ENCODE data around the gene KRT1.

KRT1 gene

GRCh38 chr12:52645120-52645761 is 35.0 kb downstream of the KRT1 start:
- Histone ChIP-seq H3K4me1 (ENCODE audit: control insufficient read depth, insufficient read depth, low read depth, low read length) (no peaks in the 10 kb centered on the region), H3K9me3 (ENCODE audit: control insufficient read depth, low read length) (no peaks in the 10 kb centered on the region), H2BK15ac (ENCODE audit: low read depth, poor library complexity, severe bottlenecking) (no peak overlapping the region), H3K4me3 (ENCODE audit: insufficient read depth in 1 of 2, low read depth in 1 of 2, low read length in 2 of 2) (no peak overlapping the region), H2BK120ac (ENCODE audit: low read depth, low read length) (no peak overlapping the region), H3K9ac (ENCODE audit: low read length) (no peak overlapping the region), H2BK12ac (ENCODE audit: low read length in 2 of 2) (no peak overlapping the region), H2AFZ (ENCODE audit: low read depth, low read length) (no peak overlapping the region), H3K14ac (ENCODE audit: low read length in 2 of 2) (no peak overlapping the region), H3K18ac (ENCODE audit: low read depth in 1 of 2, low read length in 2 of 2) (no peak overlapping the region), H3K79me1 (replicated peaks; ENCODE audit: low read length, poor library complexity, severe bottlenecking) (no peaks in the 10 kb centered on the region), H4K8ac (ENCODE audit: low read length) (no peak overlapping the region), H2AK5ac (ENCODE audit: low read length, severe bottlenecking) (no peak overlapping the region), H3K23ac (ENCODE audit: low read length in 2 of 2) (no peak overlapping the region), H4K91ac (ENCODE audit: low read length) (no peak overlapping the region), H3K4me2 (ENCODE audit: low read length, poor library complexity, severe bottlenecking) (no peak overlapping the region), H3K27me3 (ENCODE audit: control insufficient read depth in 1 of 2, insufficient read depth in 1 of 2, low read length in 2 of 2) (peaks cover 22 to 90% of the 10 kb centered on the region in 2 experiments), H3K27ac (ENCODE audit: low read length, poor library complexity, severe bottlenecking) (no peak overlapping the region), H3K36me3 (ENCODE audit: control insufficient read depth in 1 of 2, insufficient read depth in 2 of 2, low read depth in 1 of 2, low read length in 2 of 2) (no peaks in the 10 kb centered on the region), H2BK5ac (ENCODE audit: low read depth, low read length, poor library complexity, severe bottlenecking) (no peak overlapping the region), H3K4ac (ENCODE audit: low read depth in 1 of 2, low read length in 2 of 2) (no peak overlapping the region)
- no peak for DNase-seq
- 54% methylated on average over 7 of the region's 7 CpGs for whole genome bisulfite sequencing

- Histone ChIP-seq H2BK120ac (ENCODE audit: low read depth, low read length) (no peak overlapping the region), H2BK12ac (ENCODE audit: low read length in 2 of 2) (no peak overlapping the region), H3K23ac (ENCODE audit: low read length in 2 of 2) (no peak overlapping the region), H3K9me3 (ENCODE audit: control insufficient read depth, low read length) (no peaks in the 10 kb centered on the region), H2BK5ac (ENCODE audit: low read depth, low read length, poor library complexity, severe bottlenecking) (no peak overlapping the region), H3K14ac (ENCODE audit: low read length in 2 of 2) (no peak overlapping the region), H3K27me3 (ENCODE audit: control insufficient read depth in 1 of 2, insufficient read depth in 1 of 2, low read length in 2 of 2) (peaks cover 22 to 84% of the 10 kb centered on the region in 2 experiments), H4K91ac (ENCODE audit: low read length) (no peak overlapping the region), H3K4me1 (ENCODE audit: control insufficient read depth, insufficient read depth, low read depth, low read length) (no peaks in the 10 kb centered on the region), H3K4me2 (ENCODE audit: low read length, poor library complexity, severe bottlenecking) (no peak overlapping the region), H3K36me3 (ENCODE audit: control insufficient read depth in 1 of 2, insufficient read depth in 2 of 2, low read depth in 1 of 2, low read length in 2 of 2) (no peaks in the 10 kb centered on the region), H2BK15ac (ENCODE audit: low read depth, poor library complexity, severe bottlenecking) (no peak overlapping the region), H2AFZ (ENCODE audit: low read depth, low read length) (no peak overlapping the region), H3K4me3 (ENCODE audit: insufficient read depth in 1 of 2, low read depth in 1 of 2, low read length in 2 of 2) (no peak overlapping the region), H3K4ac (ENCODE audit: low read depth in 1 of 2, low read length in 2 of 2) (no peak overlapping the region), H2AK5ac (ENCODE audit: low read length, severe bottlenecking) (no peak overlapping the region), H4K8ac (ENCODE audit: low read length) (no peak overlapping the region), H3K27ac (ENCODE audit: low read length, poor library complexity, severe bottlenecking) (no peak overlapping the region), H3K79me1 (replicated peaks; ENCODE audit: low read length, poor library complexity, severe bottlenecking) (no peaks in the 10 kb centered on the region), H3K18ac (ENCODE audit: low read depth in 1 of 2, low read length in 2 of 2) (no peak overlapping the region), H3K9ac (ENCODE audit: low read length) (no peak overlapping the region)
- DNase-seq = no peak
- WGBS = 82% methylated on average over 4 of the region's 6 CpGs
Measured at GRCh38 chr12:52644078-52644415, 36.2 kb downstream of the KRT1 start.

- Histone ChIP-seq H3K14ac (ENCODE audit: low read length in 2 of 2) (no peak overlapping the region), H3K4me1 (ENCODE audit: control insufficient read depth, insufficient read depth, low read depth, low read length) (no peaks in the 10 kb centered on the region), H2AFZ (ENCODE audit: low read depth, low read length) (no peak overlapping the region), H3K79me1 (replicated peaks; ENCODE audit: low read length, poor library complexity, severe bottlenecking) (no peaks in the 10 kb centered on the region), H3K18ac (ENCODE audit: low read depth in 1 of 2, low read length in 2 of 2) (no peak overlapping the region), H3K27ac (ENCODE audit: low read length, poor library complexity, severe bottlenecking) (no peak overlapping the region), H4K8ac (ENCODE audit: low read length) (no peak overlapping the region), H3K4me2 (ENCODE audit: low read length, poor library complexity, severe bottlenecking) (no peak overlapping the region), H3K4me3 (ENCODE audit: insufficient read depth in 1 of 2, low read depth in 1 of 2, low read length in 2 of 2) (no peak overlapping the region), H3K27me3 (ENCODE audit: control insufficient read depth in 1 of 2, insufficient read depth in 1 of 2, low read length in 2 of 2) (peaks cover 22 to 86% of the 10 kb centered on the region in 2 experiments), H3K4ac (ENCODE audit: low read depth in 1 of 2, low read length in 2 of 2) (no peak overlapping the region), H3K36me3 (ENCODE audit: control insufficient read depth in 1 of 2, insufficient read depth in 2 of 2, low read depth in 1 of 2, low read length in 2 of 2) (no peaks in the 10 kb centered on the region), H3K23ac (ENCODE audit: low read length in 2 of 2) (no peak overlapping the region), H3K9me3 (ENCODE audit: control insufficient read depth, low read length) (no peaks in the 10 kb centered on the region), H2BK120ac (ENCODE audit: low read depth, low read length) (no peak overlapping the region), H2BK5ac (ENCODE audit: low read depth, low read length, poor library complexity, severe bottlenecking) (no peak overlapping the region), H2BK15ac (ENCODE audit: low read depth, poor library complexity, severe bottlenecking) (no peak overlapping the region), H2AK5ac (ENCODE audit: low read length, severe bottlenecking) (no peak overlapping the region), H4K91ac (ENCODE audit: low read length) (no peak overlapping the region), H2BK12ac (ENCODE audit: low read length in 2 of 2) (no peak overlapping the region), H3K9ac (ENCODE audit: low read length) (no peak overlapping the region)
- DNase-seq = no peak
- WGBS = 80% methylated on average over 10 of the region's 10 CpGs
Measured at GRCh38 chr12:52643233-52644077, 36.8 kb downstream of the KRT1 start.

- no peaks in the 10 kb centered on the region for H3K4me1 ChIP-seq (ENCODE audit: control insufficient read depth, insufficient read depth, low read depth, low read length)
- no peak overlapping the region for H3K4me2 ChIP-seq (ENCODE audit: low read length, poor library complexity, severe bottlenecking)
- H3K4me3 ChIP-seq (ENCODE audit: insufficient read depth in 1 of 2, low read depth in 1 of 2, low read length in 2 of 2) = no peak overlapping the region
- no peak overlapping the region for H3K9ac ChIP-seq (ENCODE audit: low read length)
- H2BK120ac ChIP-seq (ENCODE audit: low read depth, low read length) = no peak overlapping the region
- no peaks in the 10 kb centered on the region for H3K36me3 ChIP-seq (ENCODE audit: control insufficient read depth in 1 of 2, insufficient read depth in 2 of 2, low read depth in 1 of 2, low read length in 2 of 2)
- no peak overlapping the region for H2BK5ac ChIP-seq (ENCODE audit: low read depth, low read length, poor library complexity, severe bottlenecking)
- no peak for DNase-seq
- H3K27ac ChIP-seq (ENCODE audit: low read length, poor library complexity, severe bottlenecking) = no peak overlapping the region
- H3K9me3 ChIP-seq (ENCODE audit: control insufficient read depth, low read length) = no peaks in the 10 kb centered on the region
- no peak overlapping the region for H4K91ac ChIP-seq (ENCODE audit: low read length)
- H3K23ac ChIP-seq (ENCODE audit: low read length in 2 of 2) = no peak overlapping the region
- no peak overlapping the region for H2AK5ac ChIP-seq (ENCODE audit: low read length, severe bottlenecking)
- H3K79me1 ChIP-seq (replicated peaks; ENCODE audit: low read length, poor library complexity, severe bottlenecking) = no peaks in the 10 kb centered on the region
- H2BK15ac ChIP-seq (ENCODE audit: low read depth, poor library complexity, severe bottlenecking) = no peak overlapping the region
- H3K14ac ChIP-seq (ENCODE audit: low read length in 2 of 2) = no peak overlapping the region
- H2BK12ac ChIP-seq (ENCODE audit: low read length in 2 of 2) = no peak overlapping the region
- 65% methylated on average over 4 of the region's 4 CpGs for WGBS
- no peak overlapping the region for H3K4ac ChIP-seq (ENCODE audit: low read depth in 1 of 2, low read length in 2 of 2)
- peaks cover 30 to 80% of the 10 kb centered on the region in 2 experiments for H3K27me3 ChIP-seq (ENCODE audit: control insufficient read depth in 1 of 2, insufficient read depth in 1 of 2, low read length in 2 of 2)
- H3K18ac ChIP-seq (ENCODE audit: low read depth in 1 of 2, low read length in 2 of 2) = no peak overlapping the region
- no peak overlapping the region for H2AFZ ChIP-seq (ENCODE audit: low read depth, low read length)
- H4K8ac ChIP-seq (ENCODE audit: low read length) = no peak overlapping the region
Measured at GRCh38 chr12:52641468-52641867, 38.7 kb downstream of the KRT1 start.
